GM12864 (cell line): ENCODE data around the gene PI4KA.

Experiments used
- DNase-seq: peaks from one replicate; pipeline ENCODE4 v3.0.0-alpha.2; 2011; ENCODE audit warnings: low read depth
- H3K4me3 ChIP-seq: 2 replicates; pipeline ENCODE4 v1.5.1; 2011; ENCODE audit warnings: mild to moderate bottlenecking, low read depth, low read length, control low read depth
- TF ChIP-seq, protein P1 (sequence below): IDR thresholded peaks from 2 replicates; pipeline ENCODE4 v1.5.1; 2011; ENCODE audit warnings: low read depth, mild to moderate bottlenecking, moderate library complexity, low read length, control low read depth, inconsistent platforms; ENCODE audit errors: missing control alignments

PI4KA gene

GRCh38 chr22:20811171-20811570, 47.4 kb downstream of the PI4KA start:
- DNase-seq = no peak
- TF ChIP-seq, protein P1, sequence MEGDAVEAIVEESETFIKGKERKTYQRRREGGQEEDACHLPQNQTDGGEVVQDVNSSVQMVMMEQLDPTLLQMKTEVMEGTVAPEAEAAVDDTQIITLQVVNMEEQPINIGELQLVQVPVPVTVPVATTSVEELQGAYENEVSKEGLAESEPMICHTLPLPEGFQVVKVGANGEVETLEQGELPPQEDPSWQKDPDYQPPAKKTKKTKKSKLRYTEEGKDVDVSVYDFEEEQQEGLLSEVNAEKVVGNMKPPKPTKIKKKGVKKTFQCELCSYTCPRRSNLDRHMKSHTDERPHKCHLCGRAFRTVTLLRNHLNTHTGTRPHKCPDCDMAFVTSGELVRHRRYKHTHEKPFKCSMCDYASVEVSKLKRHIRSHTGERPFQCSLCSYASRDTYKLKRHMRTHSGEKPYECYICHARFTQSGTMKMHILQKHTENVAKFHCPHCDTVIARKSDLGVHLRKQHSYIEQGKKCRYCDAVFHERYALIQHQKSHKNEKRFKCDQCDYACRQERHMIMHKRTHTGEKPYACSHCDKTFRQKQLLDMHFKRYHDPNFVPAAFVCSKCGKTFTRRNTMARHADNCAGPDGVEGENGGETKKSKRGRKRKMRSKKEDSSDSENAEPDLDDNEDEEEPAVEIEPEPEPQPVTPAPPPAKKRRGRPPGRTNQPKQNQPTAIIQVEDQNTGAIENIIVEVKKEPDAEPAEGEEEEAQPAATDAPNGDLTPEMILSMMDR = no peak
- no peak overlapping the region for H3K4me3 ChIP-seq

DNA sequence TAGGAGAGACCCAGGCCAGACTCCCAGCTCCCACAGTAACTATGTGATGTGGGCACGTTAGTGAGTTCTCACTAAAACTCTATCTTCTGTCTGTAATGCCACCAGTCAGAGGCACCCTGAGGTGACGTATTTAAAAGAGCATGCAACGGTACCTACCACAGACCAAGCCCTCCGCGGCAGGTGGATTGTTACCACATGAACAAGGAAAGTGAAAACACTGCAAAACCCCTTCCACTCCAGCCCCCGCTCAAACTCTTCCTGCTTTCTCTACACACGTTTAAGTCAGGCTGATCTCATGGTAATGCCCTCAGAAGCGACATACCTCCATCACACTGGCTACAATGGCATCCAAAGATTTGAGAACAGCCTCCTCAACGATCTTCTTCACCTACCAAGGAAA, 48.0 kb downstream of the PI4KA start:
- no peak for DNase-seq
- H3K4me3 ChIP-seq = no peak overlapping the region
- TF ChIP-seq, protein P1 = no peak

DNA sequence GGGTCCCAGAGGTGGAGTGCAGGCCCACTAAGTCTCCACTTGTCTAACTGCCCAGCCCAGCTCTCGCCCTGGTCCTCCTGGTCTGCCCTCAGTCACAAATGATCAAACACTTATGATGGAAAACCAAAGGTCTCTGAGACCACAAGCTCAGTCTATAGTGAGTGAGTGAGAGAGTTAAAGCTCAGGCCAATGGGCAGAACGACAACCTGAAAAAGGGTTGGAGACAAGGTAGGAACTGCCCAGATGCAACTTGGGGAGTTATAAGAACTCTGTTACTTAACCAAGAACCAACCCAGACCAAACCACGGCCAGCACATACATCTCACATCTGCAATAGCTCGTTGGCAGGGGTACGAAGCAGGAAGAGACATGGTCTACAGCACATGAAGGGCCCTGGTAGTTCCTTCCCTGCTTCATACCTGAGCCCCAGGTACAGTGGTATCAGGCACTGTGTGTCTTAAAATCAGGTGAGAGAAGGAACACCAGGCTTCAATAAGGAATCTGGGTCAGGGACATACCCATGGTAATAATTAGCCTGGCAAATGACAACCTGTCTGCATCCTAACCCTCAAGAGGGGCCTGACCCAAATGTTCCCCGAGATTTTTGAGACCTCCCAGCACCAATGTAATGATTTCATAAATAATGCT, 48.9 kb downstream of the PI4KA start:
- TF ChIP-seq, protein P1 = no peak
- no peak overlapping the region for H3K4me3 ChIP-seq
- no peak for DNase-seq

DNA sequence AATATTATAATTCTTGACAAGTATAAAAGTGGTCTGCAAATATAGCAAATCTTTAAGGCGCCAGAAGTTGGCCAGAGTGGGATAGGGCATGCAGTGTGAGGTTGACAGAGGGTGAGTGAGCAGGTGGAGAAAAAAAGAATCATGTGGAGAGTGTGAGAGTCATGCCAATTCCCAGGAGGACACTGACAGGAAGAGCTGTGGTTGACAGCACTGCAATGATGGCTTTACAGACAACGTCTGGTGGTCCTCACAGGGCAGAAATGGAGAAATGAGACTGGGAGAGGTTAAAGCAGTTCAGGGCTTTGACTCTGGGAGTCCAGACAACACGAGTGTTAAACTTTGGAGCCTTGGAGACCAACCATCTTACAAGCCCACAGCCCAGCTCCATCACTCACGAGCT, 49.8 kb downstream of the PI4KA start:
- DNase-seq = no peak
- TF ChIP-seq, protein P1 = no peak
- no peak overlapping the region for H3K4me3 ChIP-seq

GRCh38 chr22:20807315-20807752, 51.3 kb downstream of the PI4KA start:
- H3K4me3 ChIP-seq = no peak overlapping the region
- DNase-seq = no peak
- TF ChIP-seq, protein P1 = no peak

DNA sequence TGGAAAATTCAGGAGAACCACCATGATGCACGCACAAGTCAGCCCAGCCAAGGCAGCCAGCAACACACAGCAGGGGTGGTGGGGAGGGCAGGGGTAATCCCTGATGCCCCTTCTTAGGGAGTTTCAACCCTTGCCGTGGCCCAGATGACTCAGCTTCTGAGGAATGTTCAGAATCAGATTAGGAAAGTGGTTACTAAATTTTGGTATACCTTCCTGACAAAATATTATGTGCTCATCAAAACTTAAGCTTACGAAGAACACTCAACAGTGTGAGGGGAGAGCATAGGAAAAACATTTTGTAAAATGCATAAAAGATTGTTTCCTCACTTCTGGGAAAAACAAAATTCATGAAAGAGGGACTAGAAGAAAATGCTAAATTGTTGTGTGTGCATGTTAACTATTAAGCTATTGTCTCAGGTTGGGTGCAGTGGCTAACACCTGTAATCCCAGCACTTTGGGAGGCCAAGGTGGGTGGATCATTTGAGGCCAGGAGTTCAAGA, 52.6 kb downstream of the PI4KA start:
- TF ChIP-seq, protein P1 = no peak
- no peak overlapping the region for H3K4me3 ChIP-seq
- DNase-seq = no peak

GRCh38 chr22:20804650-20805049, 54.0 kb downstream of the PI4KA start:
- H3K4me3 ChIP-seq = no peak overlapping the region
- no peak for DNase-seq
- TF ChIP-seq, protein P1 = no peak
